Naive B cell (primary cell): ENCODE data around the gene BTF3. TPM values are rescaled to one million over a fixed set of nuclear protein-coding genes. Genes with fewer than 3 reads are reported as not detected.
"Not testable (repeated sequence)": the region's sequence is repeated elsewhere in the genome, so short reads cannot be mapped to it uniquely, and the experiment has no call there.

Experiments used
- ATAC-seq, 2 donors: fragments of 150-1000 bp; cut with Tn5 transposase; 2 replicates each; pipeline ENCODE4 v1.10.0; 2021; ENCODE audit warnings: low read depth in 2 of 2, mild to moderate bottlenecking in 2 of 2, moderate library complexity in 2 of 2
- DNase-seq: peaks from one replicate; pipeline ENCODE4 v3.0.0; 2022
- H3K27ac Mint-ChIP-seq, 6 donors: one replicate each; pipeline ENCODE4 v1.8.0; 2020 to 2022; ENCODE audit warnings: mild to moderate bottlenecking in 6 of 6, mixed read lengths in 6 of 6, moderate library complexity in 5 of 6, inconsistent platforms in 2 of 6
- H3K27me3 Mint-ChIP-seq, 3 donors: one replicate each; pipeline ENCODE4 v1.8.0; 2021 to 2022; ENCODE audit warnings: mixed read lengths in 3 of 3, mild to moderate bottlenecking in 1 of 3
- H3K36me3 Mint-ChIP-seq, 2 donors: one replicate each; pipeline ENCODE4 v1.8.0; 2020 to 2022; ENCODE audit warnings: mixed read lengths in 2 of 2, inconsistent platforms in 1 of 2, mild to moderate bottlenecking in 1 of 2
- H3K4me1 Mint-ChIP-seq, 3 donors: one replicate each; pipeline ENCODE4 v1.8.0; 2020 to 2022; ENCODE audit warnings: mixed read lengths in 3 of 3, inconsistent platforms in 1 of 3, mild to moderate bottlenecking in 1 of 3, moderate library complexity in 1 of 3
- H3K4me3 Mint-ChIP-seq, 8 donors: one replicate each; pipeline ENCODE4 v1.8.0; 2020 to 2022; ENCODE audit warnings: mild to moderate bottlenecking in 8 of 8, mixed read lengths in 8 of 8, moderate library complexity in 8 of 8, inconsistent platforms in 2 of 8
- H3K9me3 Mint-ChIP-seq, 7 donors: one replicate each; pipeline ENCODE4 v1.8.0; 2020 to 2022; ENCODE audit warnings: mixed read lengths in 7 of 7, mild to moderate bottlenecking in 5 of 7, inconsistent platforms in 2 of 7, moderate library complexity in 1 of 7
- polyA plus RNA-seq, 6 donors: library from polyadenylated mRNA; unstranded; fragments of 300-500 nt; fragmentation: Illumina TruSeq; gene quantifications; one replicate each; pipeline ENCODE4 v1.2.3, GENCODE V29; 2021; ENCODE audit warnings: low read depth in 6 of 6

BTF3 gene
- polyA plus RNA-seq, 6 donors from 2014 or later = 610 to 801 (median 671) TPM

- not testable (repeated sequence) for H3K9me3 Mint-ChIP-seq, ATAC-seq, H3K36me3 Mint-ChIP-seq, H3K27ac Mint-ChIP-seq, H3K4me1 Mint-ChIP-seq, H3K4me3 Mint-ChIP-seq, DNase-seq
- peaks cover 14 to 69% (median 46%) of the 10 kb centered on the region in 3 donors for H3K27me3 Mint-ChIP-seq
Measured at GRCh38 chr5:73468638-73469037, 29.6 kb upstream of the BTF3 start.

- H3K9me3 Mint-ChIP-seq = peaks cover 0 to 6% (median 3%) of the 10 kb centered on the region in 7 donors
- H3K27me3 Mint-ChIP-seq = peaks cover 14 to 61% (median 46%) of the 10 kb centered on the region in 3 donors
- no peaks in the 10 kb centered on the region for H3K4me1 Mint-ChIP-seq
- no peak for DNase-seq
- no peak overlapping the region for H3K27ac Mint-ChIP-seq
- ATAC-seq = no peak
- H3K4me3 Mint-ChIP-seq = peak overlapping the region in 1 of 8 donors; percentile 22
- peaks cover 0 to 8% of the 10 kb centered on the region in 2 donors for H3K36me3 Mint-ChIP-seq
Measured at GRCh38 chr5:73469878-73470277, 28.4 kb upstream of the BTF3 start.

- ATAC-seq (no peak), DNase-seq (no peak)
- Mint-ChIP-seq H3K4me3 (no peak overlapping the region), H3K36me3 (peaks cover 0 to 8% of the 10 kb centered on the region in 2 donors), H3K4me1 (no peaks in the 10 kb centered on the region), H3K27ac (peak overlapping the region in 1 of 6 donors; percentile 33), H3K9me3 (peaks cover 0 to 6% (median 3%) of the 10 kb centered on the region in 7 donors), H3K27me3 (peaks cover 4 to 50% (median 41%) of the 10 kb centered on the region in 3 donors)
Measured at GRCh38 chr5:73471654-73472053, 26.6 kb upstream of the BTF3 start.

- no peak overlapping the region for H3K27ac Mint-ChIP-seq
- peaks cover 0 to 6% (median 3%) of the 10 kb centered on the region in 7 donors for H3K9me3 Mint-ChIP-seq
- no peak for DNase-seq
- peaks cover 7 to 46% (median 45%) of the 10 kb centered on the region in 3 donors for H3K27me3 Mint-ChIP-seq
- no peak overlapping the region for H3K4me3 Mint-ChIP-seq
- no peaks in the 10 kb centered on the region for H3K4me1 Mint-ChIP-seq
- H3K36me3 Mint-ChIP-seq = peaks cover 0 to 8% of the 10 kb centered on the region in 2 donors
- ATAC-seq = no peak
Measured at GRCh38 chr5:73472116-73472515, 26.1 kb upstream of the BTF3 start.

- no peaks in the 10 kb centered on the region for H3K9me3 Mint-ChIP-seq
- ATAC-seq (no peak), DNase-seq (no peak)
- H3K4me1 Mint-ChIP-seq = no peaks in the 10 kb centered on the region
- peaks cover 40 to 74% (median 61%) of the 10 kb centered on the region in 3 donors for H3K27me3 Mint-ChIP-seq
- no peaks in the 10 kb centered on the region for H3K36me3 Mint-ChIP-seq
- H3K4me3 Mint-ChIP-seq = no peak overlapping the region
- no peak overlapping the region for H3K27ac Mint-ChIP-seq
Measured at GRCh38 chr5:73480500-73480899, 17.7 kb upstream of the BTF3 start.

GRCh38 chr5:73482383-73483136 is 15.7 kb upstream of the BTF3 start:
- no peaks in the 10 kb centered on the region for H3K4me1 Mint-ChIP-seq
- peaks cover 45 to 79% (median 76%) of the 10 kb centered on the region in 3 donors for H3K27me3 Mint-ChIP-seq
- ATAC-seq (no peak), DNase-seq (no peak)
- H3K4me3 Mint-ChIP-seq = no peak overlapping the region
- H3K36me3 Mint-ChIP-seq = no peaks in the 10 kb centered on the region
- H3K27ac Mint-ChIP-seq = no peak overlapping the region
- H3K9me3 Mint-ChIP-seq = no peaks in the 10 kb centered on the region

- DNase-seq = no peak
- Mint-ChIP-seq H3K4me1 (no peaks in the 10 kb centered on the region), H3K9me3 (no peaks in the 10 kb centered on the region), H3K4me3 (no peak overlapping the region), H3K27me3 (peaks cover 48 to 74% (median 71%) of the 10 kb centered on the region in 3 donors), H3K36me3 (no peaks in the 10 kb centered on the region), H3K27ac (no peak overlapping the region)
- no peak for ATAC-seq
Measured at GRCh38 chr5:73483676-73484075, 14.6 kb upstream of the BTF3 start.

GRCh38 chr5:73484511-73484910 is 13.7 kb upstream of the BTF3 start:
- Mint-ChIP-seq H3K4me3 (peak overlapping the region in 1 of 8 donors; percentile 44), H3K27me3 (peaks cover 51 to 67% (median 66%) of the 10 kb centered on the region in 3 donors), H3K36me3 (no peaks in the 10 kb centered on the region), H3K4me1 (no peaks in the 10 kb centered on the region), H3K27ac (no peak overlapping the region), H3K9me3 (no peaks in the 10 kb centered on the region)
- DNase-seq = no peak
- no peak for ATAC-seq

GRCh38 chr5:73485715-73486114 is 12.5 kb upstream of the BTF3 start:
- ATAC-seq = no peak

GRCh38 chr5:73486119-73486899 is 11.9 kb upstream of the BTF3 start:
- H3K27ac Mint-ChIP-seq = no peak overlapping the region
- H3K36me3 Mint-ChIP-seq = no peaks in the 10 kb centered on the region
- DNase-seq (no peak), ATAC-seq (no peak)
- H3K27me3 Mint-ChIP-seq = peaks cover 42 to 53% (median 49%) of the 10 kb centered on the region in 3 donors
- no peak overlapping the region for H3K4me3 Mint-ChIP-seq
- no peaks in the 10 kb centered on the region for H3K9me3 Mint-ChIP-seq
- H3K4me1 Mint-ChIP-seq = no peaks in the 10 kb centered on the region

More at GRCh38 chr5:73485715-73486114, 12.5 kb upstream of the BTF3 start:
- Mint-ChIP-seq H3K4me3 (no peak overlapping the region), H3K4me1 (no peaks in the 10 kb centered on the region), H3K9me3 (no peaks in the 10 kb centered on the region), H3K27me3 (peaks cover 47 to 56% (median 55%) of the 10 kb centered on the region in 3 donors), H3K27ac (no peak overlapping the region), H3K36me3 (no peaks in the 10 kb centered on the region)
- no peak for DNase-seq

- DNase-seq, H3K4me3 Mint-ChIP-seq, H3K4me1 Mint-ChIP-seq, H3K36me3 Mint-ChIP-seq, H3K27ac Mint-ChIP-seq, ATAC-seq, H3K9me3 Mint-ChIP-seq: not testable (repeated sequence)
- peaks cover 35 to 51% (median 44%) of the 10 kb centered on the region in 3 donors for H3K27me3 Mint-ChIP-seq
Measured at GRCh38 chr5:73487257-73487656, 11.0 kb upstream of the BTF3 start.

GRCh38 chr5:73487815-73488214 is 10.4 kb upstream of the BTF3 start:
- Mint-ChIP-seq H3K4me1 (no peaks in the 10 kb centered on the region), H3K27me3 (peaks cover 39 to 54% (median 47%) of the 10 kb centered on the region in 3 donors), H3K9me3 (peaks cover 0 to 2% (median 0%) of the 10 kb centered on the region in 7 donors), H3K36me3 (no peaks in the 10 kb centered on the region), H3K4me3 (no peak overlapping the region), H3K27ac (no peak overlapping the region)
- ATAC-seq (no peak), DNase-seq (no peak)

- H3K4me3 Mint-ChIP-seq = no peak overlapping the region
- no peaks in the 10 kb centered on the region for H3K36me3 Mint-ChIP-seq
- DNase-seq (no peak), ATAC-seq (no peak)
- no peak overlapping the region for H3K27ac Mint-ChIP-seq
- H3K4me1 Mint-ChIP-seq = no peaks in the 10 kb centered on the region
- peaks cover 0 to 2% (median 0%) of the 10 kb centered on the region in 7 donors for H3K9me3 Mint-ChIP-seq
- peaks cover 37 to 56% (median 48%) of the 10 kb centered on the region in 3 donors for H3K27me3 Mint-ChIP-seq
Measured at GRCh38 chr5:73488806-73489205, 9.4 kb upstream of the BTF3 start.

- Mint-ChIP-seq H3K36me3 (no peaks in the 10 kb centered on the region), H3K9me3 (peaks cover 0 to 2% (median 0%) of the 10 kb centered on the region in 7 donors), H3K4me3 (no peak overlapping the region), H3K27me3 (peaks cover 38 to 55% (median 48%) of the 10 kb centered on the region in 3 donors), H3K27ac (no peak overlapping the region), H3K4me1 (no peaks in the 10 kb centered on the region)
- no peak for ATAC-seq
- no peak for DNase-seq
Measured at GRCh38 chr5:73490088-73490487, 8.2 kb upstream of the BTF3 start.
